Fibroblast of gingiva (primary cell): ENCODE results near the gene PSMD3.
"Not testable (repeated sequence)": the region's sequence is repeated elsewhere in the genome, so short reads cannot be mapped to it uniquely, and the experiment has no call there.

Source experiments
- DNase-seq: peaks from one replicate; pipeline ENCODE4 v3.0.0-alpha.2; 2011; ENCODE audit warnings: low read depth

Gene PSMD3

DNA sequence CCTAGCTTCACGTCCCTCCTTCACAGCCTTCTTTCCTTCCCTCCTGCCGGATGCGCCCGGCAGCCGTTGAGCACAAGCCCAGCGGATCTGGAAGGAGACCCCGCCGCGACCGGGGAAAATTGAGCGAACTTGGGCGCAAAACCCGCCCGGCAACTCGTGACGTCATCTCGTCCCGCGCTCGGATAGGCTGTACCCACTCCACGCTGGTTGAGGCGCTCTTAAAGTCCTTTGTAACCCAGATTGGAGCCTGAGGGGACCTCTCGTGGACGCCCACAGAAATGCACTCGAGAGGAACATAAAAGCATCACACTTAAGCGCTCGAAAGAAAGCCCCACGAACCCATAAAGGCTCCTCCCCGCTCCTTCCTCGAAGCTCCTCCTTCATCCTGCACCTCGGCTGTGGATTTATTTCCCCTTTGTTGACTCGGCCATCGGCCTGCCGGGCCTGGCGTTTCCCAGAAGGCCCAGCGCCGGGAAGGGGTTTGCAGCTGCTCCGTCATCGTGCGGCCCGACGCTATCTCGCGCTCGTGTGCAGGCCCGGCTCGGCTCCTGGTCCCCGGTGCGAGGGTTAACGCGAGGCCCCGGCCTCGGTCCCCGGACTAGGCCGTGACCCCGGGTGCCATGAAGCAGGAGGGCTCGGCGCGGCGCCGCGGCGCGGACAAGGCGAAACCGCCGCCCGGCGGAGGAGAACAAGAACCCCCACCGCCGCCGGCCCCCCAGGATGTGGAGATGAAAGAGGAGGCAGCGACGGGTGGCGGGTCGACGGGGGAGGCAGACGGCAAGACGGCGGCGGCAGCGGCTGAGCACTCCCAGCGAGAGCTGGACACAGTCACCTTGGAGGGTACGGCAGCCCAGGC lies at the start of gene PSMD3:
Gene PSMD3, plus strand, starts transcription at position 457 of the 856 bp plus-strand sequence. Its CDS starts 164 bp downstream, at position 621.
- peak; percentile 99 for DNase-seq

DNA sequence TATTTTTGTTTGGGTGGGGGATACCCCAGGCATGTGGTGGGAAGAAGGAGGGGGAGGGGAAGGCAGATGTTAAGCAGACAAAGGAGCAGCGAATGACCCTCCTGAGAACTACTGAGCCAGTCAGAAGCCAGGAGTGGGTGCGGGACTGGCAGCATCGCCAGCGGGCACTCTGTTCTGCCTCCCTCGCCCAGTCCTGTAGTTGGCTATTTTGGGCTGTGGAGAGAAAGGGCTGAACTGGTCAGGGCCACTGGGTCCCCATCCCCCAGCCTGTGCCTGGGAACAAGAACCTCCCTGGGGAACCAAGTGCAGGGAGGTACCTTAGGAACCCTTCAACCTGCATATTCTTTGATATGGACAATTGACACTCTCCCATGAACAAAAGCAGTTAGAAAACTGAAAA lies 46.7 kb upstream of the PSMD3 start:
- no peak for DNase-seq

DNA sequence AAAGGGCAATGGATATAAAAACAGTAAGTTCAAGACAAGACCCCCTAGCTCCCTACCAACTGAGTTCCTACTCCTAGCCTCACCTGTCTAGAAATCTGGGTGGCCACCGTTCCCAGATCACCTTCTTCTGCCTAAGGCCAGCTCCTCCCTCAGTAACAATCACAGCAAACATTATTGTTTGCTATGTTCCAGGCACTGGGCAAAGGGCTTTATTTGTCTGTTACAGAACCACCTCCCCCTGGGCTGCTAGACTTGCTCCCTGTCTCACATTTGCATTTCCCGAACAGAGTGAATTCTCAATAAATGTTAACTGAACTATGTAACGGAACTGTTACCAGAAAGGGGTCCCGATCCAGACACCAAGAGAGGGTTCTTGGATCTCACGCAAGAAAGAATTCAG lies 46.3 kb upstream of the PSMD3 start:
- no peak for DNase-seq

DNA sequence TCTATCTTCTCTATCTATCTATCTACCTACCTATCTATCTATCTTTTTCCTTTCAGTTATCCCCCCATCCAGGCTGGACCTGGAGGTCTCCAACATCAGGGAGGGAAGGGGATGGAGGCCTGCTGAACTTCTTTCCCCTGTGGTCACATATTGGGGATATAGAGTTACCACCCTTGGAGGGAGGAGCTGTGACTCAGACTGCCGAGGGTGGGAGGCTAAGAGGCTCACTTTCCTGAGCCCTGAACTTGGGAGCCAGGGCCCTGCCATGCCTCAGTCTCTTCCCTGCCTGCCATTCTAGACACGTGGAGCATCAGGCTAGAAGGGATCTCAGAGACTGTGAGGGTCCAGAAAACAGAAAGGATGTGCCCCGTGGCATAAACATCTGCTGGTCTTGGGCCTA lies 44.7 kb upstream of the PSMD3 start:
- DNase-seq, result peak; percentile 17

DNA sequence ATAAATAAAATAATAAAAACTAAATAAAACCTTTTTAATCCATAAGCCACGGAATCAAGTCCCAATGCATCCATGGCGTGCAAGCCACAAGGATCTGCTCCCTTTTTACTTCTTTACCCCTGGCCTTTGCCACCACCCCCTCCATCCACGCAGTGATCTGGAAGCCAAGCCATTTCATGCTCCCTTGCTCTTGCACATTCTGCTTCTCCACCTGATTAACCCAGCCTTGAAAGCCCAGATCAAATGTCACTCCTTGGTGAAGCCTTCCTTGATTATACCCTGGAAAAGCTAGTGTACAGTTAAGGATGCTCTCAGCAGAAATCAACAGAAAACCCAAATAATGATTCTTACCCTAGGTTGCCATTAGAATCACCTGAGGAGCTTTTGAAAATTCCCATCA lies 43.2 kb upstream of the PSMD3 start:
- DNase-seq, result no peak

DNA sequence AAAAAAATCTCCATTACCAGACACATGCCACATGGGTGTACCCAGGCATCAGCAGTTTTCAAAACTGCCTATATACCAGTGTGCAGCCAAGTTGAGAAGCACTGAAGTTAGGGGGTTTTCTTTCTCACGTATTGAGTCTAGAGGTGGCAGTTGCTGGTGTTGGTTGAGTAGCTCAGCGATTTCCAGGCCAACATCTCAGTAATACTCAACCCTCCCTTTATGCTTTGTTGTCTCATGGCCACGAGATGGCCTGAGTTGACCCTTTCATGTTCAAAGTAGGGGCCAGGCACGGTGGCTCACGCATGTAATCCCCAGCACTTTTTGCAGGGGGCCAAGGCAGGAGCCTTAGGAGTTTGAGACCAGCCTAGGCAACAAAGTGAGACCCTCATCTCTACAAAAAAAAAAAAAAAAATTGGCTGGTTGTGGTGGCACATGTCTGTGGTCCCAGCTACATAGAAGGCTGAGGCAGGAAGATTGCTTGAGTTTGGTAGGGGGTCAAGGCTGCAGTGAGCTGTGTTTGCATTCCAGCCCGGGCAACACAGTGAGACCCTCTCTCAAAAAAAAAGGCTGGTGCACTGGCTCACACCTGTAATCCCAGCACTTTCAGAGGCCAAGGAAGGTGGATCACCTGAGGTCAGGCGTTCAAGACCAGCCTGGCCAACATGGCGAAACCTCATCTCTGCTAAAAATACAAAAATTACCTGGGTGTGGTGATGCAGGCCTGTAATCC lies 42.3 kb upstream of the PSMD3 start:
- DNase-seq, result no peak

DNA sequence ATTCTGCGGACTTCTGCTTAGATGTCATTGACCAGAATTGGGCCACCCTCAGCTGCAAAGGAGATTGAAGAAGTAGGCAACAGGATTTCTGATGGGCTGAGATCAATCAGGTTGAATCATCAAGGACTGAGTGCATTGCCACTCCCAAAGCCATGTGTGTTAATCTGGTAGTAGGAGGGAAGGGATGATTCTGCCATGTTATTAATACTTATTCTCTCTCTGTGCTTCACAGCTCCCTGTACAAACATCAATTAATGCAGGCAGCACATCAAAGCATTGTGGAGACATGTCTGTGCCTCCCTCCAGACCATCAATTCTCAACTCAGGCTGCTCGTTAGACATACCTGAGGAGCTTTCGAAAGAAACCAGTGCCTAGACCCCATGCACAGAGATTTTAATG lies 41.5 kb upstream of the PSMD3 start:
- no peak for DNase-seq

DNA sequence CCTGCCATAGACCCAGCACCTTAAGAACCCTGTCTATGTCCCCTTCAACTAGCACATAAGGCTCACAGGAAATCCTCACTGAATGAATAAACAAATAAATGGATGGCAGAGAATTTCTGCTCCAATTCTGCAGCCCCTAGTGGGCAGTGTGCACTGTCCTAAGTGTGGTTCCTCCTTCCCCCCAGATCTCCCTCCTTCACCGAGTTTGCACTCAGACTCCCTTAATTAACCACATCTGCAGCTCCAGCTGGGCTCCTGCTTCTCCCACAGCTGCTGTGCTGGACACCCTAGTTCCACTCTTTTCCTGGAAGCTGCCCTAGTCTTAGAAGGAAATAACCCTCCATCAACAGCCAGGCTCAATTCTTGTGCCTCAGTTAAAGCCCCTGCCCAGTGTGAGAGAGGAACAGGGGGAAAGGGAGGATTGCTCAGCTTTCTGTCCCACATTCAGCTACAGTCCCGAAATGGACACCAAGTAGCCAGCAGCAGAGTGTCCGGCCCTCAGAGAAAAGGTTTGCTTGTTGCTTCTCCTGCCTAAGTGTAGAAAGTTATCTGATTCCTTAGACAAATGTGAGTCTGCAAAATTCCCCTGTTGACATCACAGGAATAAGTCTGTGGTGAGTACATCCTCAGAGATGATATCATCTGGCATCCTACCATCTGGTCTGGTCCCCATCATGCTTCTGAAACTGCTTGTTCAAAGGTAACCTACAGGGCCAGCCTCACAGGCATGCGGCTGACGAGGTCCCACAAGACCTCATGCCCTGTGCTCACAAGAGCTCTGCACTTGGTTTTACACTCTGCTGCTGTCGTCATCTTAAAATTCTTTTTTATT lies 40.8 kb upstream of the PSMD3 start:
- peak; percentile 83 for DNase-seq

DNA sequence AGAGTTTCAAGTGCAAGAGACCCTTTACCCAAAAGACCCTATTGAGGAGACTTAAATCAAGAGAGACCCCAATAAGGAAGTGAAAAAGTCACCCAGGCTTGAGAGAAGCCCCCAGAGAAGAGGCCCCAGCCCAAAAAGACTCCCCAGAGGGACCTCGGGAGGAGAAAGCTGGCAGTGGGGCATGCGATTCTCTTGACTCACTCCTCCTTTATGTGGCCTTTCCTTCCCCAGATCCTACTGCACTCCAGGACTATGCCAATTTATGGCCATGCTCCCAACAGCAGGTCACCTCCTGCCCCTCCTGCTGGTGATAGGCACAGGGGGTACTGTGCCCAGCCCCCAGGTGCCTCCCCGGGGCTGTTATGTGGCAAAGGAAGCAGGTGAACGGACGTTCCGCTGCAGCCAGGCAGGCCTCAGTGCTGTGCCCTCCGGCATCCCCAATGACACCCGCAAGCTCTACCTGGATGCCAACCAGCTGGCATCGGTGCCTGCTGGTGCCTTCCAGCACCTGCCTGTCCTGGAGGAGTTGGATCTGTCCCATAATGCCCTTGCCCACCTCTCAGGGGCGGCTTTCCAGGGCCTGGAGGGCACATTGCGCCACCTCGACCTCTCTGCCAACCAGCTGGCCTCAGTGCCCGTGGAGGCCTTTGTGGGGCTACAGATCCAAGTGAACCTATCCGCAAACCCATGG lies 36.8 kb upstream of the PSMD3 start:
- no peak for DNase-seq

DNA sequence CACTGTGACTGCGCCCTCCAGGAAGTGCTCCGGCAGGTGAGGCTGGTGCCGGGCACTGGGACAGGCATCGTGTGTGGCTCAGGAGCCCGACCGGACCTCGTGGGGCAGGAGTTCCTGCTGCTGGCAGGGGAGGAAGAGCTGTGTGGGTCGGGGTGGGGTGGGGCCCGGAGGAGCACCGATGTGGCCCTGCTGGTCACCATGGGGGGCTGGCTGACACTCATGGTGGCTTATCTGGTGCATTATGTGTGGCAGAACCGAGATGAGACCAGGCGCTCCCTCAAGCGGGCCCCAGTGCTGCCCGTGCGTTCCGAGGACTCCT lies 36.3 kb upstream of the PSMD3 start:
- DNase-seq, result no peak

DNA sequence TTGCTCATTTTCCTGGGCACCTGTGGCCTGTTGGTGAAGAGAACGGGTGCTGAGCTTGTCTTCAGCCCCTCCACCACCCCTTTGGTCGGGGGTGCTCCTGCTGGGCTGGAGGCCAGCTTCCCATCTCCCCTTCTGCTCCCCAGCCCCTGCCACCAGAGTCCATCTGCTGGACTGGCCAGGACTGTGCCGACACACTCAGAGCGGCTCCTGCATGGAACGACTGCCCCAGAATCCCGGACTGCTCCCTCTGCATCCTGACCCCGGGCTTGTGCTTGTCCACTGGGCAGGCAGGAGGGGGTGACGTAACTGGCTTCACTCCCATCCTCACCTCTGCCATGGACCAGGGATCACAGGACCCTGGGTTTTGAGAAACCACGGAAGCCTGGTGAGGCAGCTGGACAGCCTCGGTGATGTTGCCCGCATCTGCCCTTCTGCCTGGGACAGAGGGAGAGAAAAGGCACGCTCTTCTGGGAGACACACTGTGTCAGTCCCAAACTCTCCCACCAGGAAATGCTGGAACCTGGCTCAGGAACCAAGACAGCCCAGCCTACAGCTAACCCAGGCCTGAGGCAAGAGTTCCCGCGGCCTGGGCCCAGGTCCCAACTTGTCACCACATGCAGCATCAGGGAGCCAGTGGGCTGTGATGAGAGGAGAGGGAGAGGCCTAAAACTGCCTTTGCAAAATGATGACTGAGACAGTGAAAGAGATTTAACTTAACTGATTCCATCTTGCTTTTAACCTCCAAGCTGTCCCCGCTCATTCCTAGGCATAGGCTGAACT lies 33.9 kb upstream of the PSMD3 start:
- no peak for DNase-seq

DNA sequence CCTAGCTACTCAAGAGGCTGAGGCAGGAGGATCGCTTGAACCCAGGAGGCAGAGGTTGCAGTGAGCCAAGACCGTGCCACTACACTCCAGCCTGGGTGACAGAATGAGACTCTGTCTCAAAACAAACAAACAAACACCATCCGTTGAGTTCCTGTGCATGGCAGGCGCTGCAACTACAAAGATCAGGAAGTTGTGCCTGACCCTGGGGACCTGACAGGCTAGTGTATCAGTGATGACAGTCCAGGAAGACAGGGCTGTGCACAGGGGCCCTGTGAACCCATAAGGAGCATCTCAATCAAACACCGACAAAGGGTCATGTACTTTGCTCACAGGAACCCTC lies 32.1 kb upstream of the PSMD3 start:
- DNase-seq, result not testable (repeated sequence)

DNA sequence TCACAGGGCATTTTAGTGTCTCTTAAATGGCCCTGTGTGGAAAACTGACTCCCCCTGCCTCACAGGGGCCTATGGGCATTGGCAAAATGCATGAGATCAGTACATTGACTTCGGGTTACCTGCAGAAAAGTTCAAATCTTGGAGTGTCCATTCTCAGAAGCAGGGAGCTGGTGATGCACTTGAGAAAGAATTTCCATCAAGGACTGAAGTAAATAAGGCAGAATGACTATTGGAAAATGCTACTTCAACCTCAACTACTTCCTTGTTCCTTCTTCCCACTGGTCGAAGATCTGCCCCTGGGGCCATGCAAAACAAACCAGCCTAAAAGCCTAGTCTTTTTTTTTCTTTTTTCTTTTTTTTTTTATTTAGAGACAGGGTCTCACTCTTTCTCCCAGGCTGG lies 31.6 kb upstream of the PSMD3 start:
- no peak for DNase-seq

DNA sequence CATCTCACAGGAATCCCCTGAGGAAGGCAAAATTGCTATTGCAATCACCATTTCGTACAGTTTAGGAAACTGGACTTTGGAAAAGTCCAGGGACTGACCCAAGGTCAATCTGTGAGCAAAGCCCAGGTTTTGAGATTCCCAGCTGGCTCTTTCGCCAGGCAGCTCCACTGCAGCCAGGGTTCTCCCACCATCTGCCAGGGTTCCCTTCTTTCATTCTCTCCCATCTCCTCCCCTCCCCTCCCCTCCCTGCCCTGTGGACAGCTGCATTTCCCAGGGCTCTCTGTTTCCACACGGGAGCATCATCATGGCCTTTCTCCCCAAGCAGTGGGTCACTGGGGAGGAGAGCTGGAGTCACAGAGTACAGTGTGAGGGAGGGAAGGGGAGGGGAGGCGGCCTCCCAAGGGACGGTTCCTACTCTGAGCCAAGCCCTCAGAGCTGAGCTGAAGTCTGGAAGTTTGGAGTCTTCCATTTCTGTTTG lies 29.7 kb upstream of the PSMD3 start:
- no peak for DNase-seq

DNA sequence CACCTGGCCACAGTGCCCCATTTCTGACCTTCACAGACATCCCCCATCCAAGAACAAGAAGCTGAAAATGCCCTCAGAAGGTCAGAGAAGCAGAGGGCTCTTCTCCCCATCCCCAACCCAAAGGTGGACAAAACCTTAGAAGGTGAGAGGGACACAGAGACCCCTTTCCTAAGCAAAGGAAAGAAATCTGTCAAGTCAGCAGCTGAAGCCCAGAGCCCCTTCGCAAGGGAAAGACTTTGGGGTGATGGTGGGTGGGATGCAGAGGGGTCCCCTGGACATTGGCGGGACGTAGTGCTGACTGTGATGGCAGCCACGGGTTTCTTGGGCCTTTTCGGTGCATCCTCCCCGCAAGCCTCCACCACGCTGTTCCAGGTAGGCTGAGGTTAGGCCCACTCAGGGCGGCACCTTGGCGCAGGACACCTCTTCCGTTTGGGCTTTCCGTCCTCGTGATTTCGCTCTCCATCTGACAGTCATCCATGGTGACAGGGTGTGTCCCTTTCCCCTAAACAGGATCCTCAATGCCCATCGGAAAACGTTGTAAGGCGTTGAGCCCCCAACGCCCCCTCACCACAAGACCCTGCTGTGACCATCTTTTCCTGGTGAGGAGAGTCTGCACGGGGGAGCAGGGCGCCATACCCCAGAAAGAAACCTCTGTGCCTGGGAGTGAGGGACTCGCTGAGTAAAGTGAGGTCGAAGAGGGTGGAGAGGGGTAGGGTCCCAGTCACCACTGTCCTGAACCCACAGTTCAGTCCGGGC lies 28.5 kb upstream of the PSMD3 start:
- no peak for DNase-seq

DNA sequence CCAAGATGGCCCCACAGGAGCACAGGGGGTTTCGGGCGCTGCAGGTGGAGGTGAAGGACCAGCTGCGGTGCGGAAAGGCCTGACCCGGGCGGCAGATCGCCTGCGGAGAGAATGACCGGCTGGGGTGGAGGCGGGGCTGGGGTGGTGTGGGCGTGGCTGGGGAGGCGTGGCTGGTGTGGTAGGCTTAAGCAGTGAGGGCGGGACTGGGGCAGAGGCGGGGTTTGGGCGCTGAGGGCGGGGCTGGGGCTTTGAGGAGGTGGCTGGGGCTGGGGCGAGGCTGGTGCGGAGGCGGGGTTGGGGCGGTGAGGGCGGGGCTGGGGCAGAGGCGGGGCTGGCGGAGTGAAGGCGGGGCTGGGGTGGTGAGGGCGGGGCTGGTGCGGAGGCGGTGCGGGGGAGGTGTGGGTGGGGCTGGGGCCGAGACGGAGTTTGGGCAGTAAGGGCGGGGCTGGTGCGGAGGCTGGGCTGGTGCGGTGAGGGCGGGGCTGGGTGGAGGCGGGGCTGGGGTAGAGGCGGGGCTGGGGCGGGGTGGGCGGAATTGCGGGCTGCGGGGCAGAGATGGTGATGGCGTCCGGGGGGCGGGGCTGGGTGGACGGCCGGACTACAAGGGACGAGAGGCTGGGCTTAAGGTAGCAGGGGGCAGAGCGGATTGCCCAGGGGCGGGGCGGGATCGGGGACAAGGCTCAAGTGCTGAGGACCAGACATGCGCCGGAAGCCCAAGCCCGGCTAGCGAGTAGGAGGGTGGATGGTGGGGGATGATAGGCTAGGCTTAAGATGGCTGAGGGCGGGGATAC lies 27.7 kb upstream of the PSMD3 start:
- peak; percentile 96 for DNase-seq

DNA sequence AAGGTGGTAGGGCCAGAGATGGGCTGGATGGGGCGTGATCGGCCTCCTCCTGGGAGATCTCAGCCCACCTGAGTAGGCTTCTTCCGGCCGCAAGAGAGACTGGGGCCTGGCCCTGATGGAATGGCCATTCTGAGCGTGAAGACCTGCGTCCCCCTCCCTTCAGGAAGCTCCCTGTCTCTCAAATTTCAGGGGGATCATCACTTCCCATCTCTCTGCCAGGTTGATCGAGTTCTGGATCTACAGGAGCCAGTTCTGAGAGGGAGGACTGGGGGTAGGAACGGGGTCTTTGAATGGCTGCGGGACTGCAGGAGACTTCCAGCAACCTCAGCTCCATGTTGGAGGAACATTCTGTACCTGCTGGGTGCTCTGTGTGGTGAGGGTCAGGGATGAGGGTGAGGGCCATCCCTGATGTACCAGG lies 27.1 kb upstream of the PSMD3 start:
- DNase-seq, result no peak

DNA sequence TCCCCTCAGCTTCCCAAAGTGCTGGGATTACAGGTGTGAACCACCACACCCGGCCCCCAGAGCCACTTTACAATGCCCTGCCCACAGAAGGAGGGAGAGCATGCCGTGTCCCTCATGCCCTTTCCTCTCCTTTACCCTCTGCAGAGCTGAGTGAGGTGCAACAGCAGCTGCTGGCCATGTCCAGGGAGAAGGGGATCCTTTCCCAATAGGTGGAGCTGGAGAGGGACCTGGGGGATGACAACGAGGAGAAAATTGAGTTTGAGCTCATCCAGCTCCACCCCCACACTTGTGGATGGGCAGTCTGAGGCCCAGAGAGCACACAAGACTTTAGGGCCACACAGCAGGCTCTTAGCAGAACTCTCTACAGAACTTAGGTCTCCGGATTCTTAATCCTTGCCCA lies 25.7 kb upstream of the PSMD3 start:
- no peak for DNase-seq

DNA sequence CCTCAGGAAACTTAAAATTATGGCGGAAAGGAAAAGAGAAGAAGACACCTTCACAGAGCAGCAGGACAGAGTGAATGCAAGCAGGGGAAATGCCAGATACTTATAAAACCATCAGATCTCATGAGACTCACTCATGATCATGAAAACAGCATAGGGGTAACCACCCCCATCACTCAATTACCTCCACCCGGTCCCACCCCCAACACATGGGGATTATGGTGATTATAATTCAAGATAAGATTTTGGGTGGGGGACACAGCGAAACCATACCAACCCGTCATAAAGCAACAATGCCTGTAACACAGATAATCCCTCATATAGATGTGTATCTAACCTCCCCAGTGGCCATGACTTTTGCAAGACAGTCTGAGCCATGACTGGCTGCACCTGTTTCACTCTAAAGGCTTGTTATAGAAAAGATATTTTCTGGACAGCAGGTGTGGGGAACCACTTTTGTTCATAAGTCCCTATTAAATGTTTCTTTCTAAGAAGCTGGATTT lies 24.8 kb upstream of the PSMD3 start:
- DNase-seq, result no peak
